ENCODE data around the gene FAM181B.

DNA sequence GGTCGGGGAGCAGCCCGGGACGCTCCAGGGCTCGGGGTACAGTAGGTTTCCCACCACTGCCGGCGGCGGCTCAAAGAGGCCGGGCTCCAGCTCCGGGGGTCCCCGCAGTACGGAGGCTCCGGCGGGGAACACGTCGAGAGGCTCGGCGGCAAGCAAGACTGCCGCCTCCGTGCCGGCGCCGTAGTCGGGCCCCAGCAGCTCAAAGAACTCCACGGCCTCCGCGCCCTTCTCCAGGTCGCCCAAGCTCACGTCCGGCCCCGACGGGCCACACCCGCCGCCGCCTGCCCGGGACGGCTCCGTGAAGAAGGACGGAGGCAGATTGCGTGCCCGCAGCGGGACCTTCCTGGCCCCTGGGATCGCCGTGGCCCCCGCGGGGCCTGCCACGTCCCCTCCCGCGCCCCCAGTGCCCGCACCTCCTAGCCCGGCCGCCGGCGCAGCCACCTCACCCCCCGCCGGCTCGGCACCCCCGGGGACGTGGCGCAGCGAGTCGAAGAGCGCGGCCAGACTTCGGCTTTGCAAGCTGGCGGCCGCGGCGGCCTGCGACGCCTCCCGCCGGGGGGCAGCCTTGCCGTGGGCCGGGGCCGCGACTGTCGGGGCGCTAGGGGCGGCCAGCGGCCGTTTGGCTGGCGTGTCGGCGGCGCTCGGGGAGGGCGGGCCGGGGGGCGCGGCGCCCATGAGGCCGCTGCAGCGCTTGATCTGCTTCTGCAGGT, 775 bp downstream of the FAM181B start:
- TF ChIP-seq SIN3A (IDR thresholded peaks at IDR 0.05; ENCODE audit: borderline replicate concordance, insufficient read depth, low read length), result no peak
- TF ChIP-seq, protein P1, sequence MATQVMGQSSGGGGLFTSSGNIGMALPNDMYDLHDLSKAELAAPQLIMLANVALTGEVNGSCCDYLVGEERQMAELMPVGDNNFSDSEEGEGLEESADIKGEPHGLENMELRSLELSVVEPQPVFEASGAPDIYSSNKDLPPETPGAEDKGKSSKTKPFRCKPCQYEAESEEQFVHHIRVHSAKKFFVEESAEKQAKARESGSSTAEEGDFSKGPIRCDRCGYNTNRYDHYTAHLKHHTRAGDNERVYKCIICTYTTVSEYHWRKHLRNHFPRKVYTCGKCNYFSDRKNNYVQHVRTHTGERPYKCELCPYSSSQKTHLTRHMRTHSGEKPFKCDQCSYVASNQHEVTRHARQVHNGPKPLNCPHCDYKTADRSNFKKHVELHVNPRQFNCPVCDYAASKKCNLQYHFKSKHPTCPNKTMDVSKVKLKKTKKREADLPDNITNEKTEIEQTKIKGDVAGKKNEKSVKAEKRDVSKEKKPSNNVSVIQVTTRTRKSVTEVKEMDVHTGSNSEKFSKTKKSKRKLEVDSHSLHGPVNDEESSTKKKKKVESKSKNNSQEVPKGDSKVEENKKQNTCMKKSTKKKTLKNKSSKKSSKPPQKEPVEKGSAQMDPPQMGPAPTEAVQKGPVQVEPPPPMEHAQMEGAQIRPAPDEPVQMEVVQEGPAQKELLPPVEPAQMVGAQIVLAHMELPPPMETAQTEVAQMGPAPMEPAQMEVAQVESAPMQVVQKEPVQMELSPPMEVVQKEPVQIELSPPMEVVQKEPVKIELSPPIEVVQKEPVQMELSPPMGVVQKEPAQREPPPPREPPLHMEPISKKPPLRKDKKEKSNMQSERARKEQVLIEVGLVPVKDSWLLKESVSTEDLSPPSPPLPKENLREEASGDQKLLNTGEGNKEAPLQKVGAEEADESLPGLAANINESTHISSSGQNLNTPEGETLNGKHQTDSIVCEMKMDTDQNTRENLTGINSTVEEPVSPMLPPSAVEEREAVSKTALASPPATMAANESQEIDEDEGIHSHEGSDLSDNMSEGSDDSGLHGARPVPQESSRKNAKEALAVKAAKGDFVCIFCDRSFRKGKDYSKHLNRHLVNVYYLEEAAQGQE (IDR thresholded peaks at IDR 0.05; ENCODE audit: insufficient read depth in 1 of 2, low read depth in 2 of 2, low read length in 2 of 2), result no peak
